GM10847 (cell line): ENCODE measurements around the gene CHD9.

ENCODE experiments used
- POLR2A ChIP-seq: IDR thresholded peaks from 2 replicates; pipeline ENCODE4 v1.6.1; 2011; ENCODE audit not compliant: insufficient read length; ENCODE audit errors: extremely low read depth

Gene CHD9

DNA sequence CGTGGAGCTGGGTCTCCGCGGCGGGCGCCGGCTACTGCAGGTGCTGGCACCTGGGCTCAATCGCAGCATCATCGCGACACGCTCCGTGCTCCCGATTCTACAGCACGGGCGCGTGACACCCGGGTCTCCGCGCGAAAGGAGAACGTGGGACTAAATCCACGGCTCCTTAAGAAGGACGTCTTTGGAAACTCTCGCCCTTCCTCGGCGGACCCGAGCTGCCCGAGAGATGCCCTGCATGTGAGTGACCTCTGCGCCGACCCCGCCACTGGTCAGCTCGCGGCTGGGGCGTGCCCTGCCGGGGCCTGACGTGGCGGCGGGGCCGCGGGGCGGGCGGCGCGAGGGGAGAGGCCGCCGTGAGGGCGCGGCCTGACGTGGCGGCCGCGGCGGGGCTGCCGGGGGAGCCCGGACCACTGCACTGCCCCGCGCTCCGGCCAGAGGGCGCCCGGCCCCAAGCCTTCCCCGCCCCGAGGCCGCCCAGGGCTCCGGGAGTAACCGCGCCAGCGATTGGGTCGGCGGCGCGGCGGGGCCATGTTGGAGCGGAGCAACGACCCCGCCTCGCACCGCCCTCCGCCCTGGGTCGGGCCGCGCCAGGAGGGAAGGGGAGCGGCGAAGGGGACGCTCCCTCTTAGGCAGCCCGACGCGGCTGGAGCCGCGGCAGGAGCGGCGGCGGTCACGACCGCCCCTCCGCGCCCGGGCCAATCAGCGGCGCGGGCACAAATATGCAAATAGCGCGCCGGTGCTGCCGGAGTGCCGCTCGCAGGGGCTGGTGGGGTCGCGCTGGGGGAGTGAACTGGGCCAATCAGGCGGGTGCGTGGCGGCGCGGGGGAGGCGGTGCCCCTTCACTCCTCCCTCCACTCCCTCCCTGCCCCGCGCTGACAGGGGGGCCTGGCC is 75.6 kb downstream of the CHD9 start:
- peak; percentile 50 for TF ChIP-seq POLR2A

DNA sequence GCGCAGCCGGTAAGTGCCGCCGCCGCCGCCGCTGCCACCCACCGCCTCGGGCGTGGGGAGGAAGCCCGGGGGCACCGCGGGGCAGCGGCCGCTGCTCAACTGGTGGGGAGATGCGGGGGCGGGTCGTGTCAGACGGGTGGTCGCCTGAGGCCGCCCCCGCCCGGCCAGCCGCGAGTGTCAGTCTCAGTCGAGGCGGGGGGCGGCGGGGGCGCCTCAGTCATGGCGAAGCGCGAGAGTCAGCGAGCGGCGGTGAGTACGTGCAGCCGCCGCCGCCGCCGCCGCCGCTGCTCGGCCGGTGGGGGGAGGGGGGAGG is 76.2 kb downstream of the CHD9 start:
- TF ChIP-seq POLR2A = no peak

DNA sequence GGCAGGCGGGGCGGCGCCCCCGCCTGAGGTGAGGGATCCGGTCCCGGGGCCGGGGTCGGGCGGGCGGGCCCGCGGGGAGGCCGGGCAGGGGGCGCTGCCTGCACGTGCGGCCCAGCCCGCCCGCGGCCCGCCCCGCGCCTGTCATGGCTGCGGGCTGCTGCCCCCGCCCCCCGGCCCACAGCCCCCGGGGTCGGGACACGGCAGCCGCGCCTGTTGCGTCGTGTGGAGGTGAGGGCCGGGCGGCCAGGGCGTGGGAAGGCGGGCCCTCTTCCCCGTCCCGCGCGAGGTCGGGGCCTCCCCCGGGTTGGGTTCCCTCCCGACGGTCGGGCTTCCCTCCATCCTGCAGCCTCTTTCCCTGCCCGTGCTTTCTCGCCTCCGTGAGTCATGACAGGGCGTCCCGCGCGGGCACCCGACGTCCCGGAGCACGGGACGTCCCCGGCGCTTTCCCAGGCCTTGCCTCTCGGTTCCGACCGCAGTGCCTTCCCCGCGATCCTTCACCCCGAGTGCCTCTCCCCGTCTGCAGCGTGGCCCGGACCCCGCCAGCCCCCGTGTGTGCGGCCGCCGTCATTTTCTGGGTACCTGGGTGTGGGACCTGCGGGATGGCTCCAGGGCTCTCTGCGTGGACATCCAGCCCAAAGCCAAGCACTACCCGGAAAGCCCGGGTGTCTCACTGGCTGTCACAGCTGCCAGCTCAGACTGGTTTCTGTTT is 76.7 kb downstream of the CHD9 start:
- peak; percentile 18 for TF ChIP-seq POLR2A

DNA sequence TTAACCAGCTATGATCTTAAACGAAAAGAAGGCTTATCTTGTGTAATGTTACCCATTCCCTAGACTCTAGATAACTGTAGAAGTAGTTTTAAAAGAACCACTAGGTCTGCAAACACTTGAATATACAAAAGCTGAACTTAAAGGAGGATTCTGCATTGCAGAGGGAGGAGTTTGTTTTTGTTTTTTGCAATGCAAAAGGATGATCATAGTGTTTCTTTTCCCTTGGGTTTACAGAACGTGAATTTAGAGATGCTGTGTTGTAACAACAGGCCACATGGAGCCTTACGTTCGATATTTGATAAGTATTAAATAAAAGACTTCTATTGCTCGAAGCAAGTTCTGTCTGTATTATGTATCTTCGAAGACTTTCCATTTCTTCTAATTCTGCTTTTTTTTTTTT is 77.6 kb downstream of the CHD9 start:
- no peak for TF ChIP-seq POLR2A

DNA sequence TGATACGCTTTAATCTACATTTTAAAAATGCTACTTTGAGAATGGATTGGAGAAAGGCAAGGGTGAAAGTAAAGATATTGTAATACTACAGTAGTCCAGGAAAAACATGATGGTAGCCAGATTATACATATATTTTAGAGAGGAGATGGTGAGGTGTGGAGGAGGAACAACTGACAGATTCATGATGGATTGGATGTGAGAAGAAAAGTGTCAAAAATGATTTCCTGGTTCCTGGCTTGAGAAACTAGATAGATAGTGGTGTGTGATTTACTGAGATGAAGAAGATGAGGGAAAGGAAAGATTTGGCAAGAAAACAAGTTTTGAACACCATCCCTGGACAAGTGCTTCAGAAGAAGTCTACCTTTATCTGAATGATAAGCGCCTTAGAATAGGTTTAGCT is 80.5 kb downstream of the CHD9 start:
- TF ChIP-seq POLR2A = no peak

DNA sequence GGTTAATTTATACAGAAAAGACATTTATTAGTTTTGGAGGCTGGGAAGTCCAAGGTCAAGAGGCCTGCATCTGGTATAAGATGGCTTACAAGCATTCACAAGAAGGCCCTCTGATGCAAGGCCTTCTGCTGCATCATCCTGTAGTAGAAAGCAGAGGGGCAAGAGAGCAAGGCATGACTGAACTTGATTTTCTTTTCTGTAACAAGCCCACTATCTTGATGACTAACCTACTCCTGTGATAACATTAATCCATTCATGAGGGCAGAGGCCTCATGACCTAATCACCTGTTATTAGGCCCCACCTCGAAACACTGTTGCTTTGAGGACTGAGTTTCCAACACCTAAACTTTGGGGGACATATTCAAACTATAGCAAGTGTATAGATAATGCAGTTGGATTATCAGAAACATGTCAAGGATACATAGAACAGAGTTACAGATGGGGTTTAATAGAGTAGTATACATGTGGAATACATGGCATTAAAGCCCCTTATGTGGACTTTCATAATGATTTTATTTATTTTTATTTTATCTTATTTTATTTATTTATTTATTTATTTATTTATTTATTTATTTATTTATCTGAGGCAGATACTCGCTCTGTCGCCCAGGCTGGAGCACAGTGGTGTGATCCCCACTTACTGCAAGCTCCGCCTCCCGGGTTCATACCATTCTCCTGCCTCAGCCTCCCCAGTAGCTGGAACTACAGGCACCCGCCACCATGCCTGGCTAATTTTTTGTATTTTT is 88.2 kb downstream of the CHD9 start:
- no peak for TF ChIP-seq POLR2A

DNA sequence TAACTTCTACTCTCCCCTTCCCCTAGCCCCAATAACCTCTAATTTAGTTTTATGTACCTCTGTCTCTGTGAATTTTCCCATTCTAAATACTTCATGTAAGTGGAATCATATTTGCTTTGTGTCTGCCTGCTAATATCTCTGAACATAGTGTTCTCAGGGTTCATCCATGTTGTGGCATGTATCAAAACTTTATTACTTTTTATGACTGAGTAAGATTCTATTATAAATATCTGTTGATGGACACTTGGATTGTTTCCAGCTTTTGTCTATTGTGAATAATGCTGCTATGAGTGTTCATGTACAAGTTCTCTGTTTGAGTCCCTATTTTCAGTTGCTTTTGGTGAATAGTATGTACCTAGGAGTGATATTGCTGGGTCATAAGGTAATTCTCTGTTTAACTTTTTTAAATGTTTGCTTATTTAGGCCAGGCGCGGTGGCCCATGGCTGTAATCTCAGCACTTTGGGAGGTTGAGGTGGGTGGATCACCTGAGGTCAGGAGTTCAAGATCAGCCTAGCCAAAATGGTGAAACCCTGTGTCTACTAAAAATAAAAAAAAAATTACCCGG is 92.8 kb downstream of the CHD9 start:
- TF ChIP-seq POLR2A = no peak

DNA sequence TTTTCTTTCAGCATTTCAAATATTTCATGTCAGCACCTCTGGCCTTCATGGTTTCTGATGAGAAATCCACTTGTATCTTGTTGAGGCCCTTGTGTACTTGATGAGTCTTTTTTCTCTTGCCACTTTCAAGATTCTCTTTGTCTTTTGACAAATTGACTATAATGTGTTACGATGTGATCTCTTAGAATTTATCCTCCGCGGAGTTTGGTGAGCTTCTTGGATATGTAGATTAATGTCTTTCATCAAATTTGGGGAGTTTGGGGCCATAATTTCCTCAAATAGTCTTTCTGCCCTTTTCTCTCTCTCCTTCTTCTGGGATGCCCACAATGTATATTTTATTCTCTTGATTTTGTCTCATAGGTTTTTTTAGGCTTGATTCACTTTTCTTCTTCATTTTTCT is 96.0 kb downstream of the CHD9 start:
- TF ChIP-seq POLR2A = no peak

DNA sequence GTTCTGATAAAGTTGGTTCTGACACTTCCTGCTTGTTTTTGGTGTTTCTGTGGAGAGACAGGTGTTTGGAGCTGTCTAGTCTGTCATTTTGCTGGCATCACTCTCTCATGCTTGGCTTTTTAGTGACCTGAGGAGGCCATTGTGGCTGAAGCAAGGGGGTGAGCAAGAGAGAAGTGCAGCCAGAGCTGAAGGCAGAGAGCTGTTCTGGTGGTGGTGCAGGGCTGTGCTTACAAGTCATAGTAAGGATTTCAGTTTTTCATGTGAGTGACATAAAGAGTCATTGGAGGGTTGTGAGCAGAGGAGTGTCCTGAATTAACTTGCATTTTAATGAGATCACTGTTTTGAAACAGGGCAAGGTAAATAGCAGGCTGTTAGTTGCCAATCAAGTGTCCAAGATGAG is 97.5 kb downstream of the CHD9 start:
- TF ChIP-seq POLR2A = no peak

DNA sequence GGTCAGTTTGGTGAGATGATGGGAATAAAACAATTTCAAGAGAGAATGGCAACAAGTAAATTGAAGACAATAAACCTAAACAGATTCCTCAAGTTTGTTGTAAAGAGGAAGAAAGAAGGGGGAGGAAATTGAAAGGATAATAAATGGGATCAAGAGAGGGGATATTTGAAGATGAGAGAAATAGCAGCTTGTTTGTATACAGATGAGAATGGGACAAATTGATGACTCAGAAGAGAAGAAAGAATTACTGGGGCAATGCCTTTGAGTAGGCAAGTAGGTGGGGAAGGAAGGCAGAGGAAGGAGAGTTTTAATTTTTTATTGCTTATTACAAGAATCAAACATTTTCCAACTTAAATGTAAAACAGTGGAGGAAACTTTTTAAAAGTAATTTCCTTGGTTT is 98.3 kb downstream of the CHD9 start:
- no peak for TF ChIP-seq POLR2A

DNA sequence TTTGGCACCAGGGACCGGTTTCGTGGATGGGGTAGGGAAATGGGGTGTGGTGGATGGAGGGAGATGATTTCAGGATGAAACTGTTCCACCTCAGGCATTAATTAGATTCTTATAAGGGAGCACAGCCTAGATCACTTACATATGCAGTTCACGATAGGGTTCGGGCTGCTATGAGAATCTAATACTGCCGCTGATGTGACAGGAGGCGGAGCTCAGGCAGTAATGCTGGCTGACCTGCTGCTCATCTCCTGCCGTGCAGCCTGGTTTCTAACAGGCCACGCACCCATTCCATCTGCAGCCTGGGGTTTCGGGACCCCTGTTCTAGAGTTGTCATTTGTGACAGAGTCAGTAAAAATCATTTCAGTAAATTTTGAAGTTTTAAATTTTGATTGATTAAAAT is 99.7 kb downstream of the CHD9 start:
- no peak for TF ChIP-seq POLR2A

DNA sequence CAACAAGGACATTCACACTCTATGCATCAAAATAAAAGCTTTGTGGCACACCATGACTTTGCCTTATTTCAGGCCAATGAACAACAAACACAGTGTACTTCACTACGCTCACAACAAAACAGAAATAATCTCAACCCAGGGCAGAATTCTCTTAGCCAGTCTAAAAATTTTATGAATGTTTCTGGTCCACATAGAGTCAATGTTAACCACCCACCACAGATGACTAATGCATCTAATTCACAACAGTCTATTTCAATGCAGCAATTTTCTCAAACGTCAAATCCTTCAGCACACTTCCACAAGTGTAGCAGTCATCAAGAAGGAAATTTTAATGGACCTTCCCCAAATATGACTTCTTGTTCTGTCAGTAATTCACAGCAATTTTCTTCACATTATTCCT is 101.7 kb downstream of the CHD9 start:
- TF ChIP-seq POLR2A = no peak

DNA sequence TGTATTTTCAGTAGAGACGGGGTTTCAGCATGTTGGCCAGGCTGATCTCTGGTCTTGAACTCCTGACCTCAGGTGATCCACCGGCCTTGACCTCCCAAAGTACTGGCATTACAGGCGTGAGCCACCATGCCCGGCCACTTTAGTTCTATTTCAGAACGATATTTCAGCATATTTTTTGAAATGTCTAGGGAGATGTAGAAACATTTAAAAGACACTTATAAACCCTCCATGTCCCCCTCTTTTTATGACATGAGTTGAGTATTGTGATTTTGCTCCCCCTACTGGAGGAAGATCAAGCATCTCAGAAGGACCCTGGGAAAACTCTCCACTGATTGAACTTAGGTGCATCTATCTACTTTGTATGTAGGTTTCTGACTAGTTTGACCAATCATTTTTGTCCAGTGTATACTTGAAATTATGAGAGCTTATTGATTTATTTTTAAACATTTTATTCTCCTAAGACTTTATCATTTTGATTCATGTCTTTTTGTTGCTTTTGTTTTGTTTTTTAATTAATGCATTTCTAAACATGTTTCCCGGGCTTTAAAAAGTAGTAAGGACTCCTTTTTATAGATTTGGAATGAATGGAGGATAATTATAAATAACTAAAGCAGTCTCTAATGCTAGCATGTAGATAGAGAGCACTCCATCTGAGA is 105.1 kb downstream of the CHD9 start:
- no peak for TF ChIP-seq POLR2A

DNA sequence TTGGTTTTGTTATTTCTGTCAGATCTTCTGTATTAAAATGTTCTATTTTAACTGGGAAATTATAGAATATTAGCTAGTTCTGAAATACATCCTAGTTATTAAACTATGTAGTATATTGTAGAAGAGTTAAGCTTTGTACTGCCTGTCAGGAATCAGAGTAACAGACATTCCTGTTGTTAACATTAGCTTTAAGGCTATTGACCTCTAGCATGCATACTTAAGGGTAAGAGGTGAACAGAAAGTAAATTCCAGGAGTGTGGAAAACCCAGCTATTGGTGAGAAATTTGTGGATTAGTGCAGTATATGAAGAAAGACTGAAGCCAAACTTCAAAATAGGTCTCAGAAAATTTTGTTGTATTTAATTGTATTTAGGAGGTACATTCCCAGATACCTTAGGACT is 111.3 kb downstream of the CHD9 start:
- TF ChIP-seq POLR2A = no peak

DNA sequence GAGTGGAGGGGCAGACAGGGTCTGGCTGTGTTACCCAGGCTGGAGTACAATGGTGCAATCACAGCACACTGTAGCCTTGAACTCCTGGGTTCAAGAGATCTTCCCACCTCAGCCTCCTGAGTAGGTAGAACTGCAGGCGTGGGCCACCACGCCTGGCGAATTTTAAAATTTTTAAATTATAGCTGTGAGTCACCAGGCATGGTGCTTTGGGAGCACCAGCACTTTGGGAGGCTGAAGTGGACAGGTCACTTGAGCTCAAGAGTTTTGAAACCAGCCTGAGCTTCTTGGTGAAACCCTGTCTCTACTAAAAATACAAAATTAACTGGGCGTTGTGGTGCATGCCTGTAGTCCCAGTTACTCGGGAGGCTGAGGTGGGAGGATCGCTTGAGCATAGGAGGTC is 114.0 kb downstream of the CHD9 start:
- TF ChIP-seq POLR2A = no peak
